Activated CD4-positive, CD25-positive, alpha-beta regulatory T cell treated with anti-CD3 and anti-CD28 coated beads, Interleukin-2, amount 50 U/mL, for 24 hours (primary cell): ENCODE results near the gene CBFA2T3.

Experiments used
- ATAC-seq, 2 donors: fragments of 150-1000 bp; cut with Tn5 transposase; one replicate each; pipeline ENCODE4 v1.10.0; 2021; ENCODE audit warnings: mild to moderate bottlenecking in 1 of 2, moderate library complexity in 1 of 2

CBFA2T3 gene

DNA sequence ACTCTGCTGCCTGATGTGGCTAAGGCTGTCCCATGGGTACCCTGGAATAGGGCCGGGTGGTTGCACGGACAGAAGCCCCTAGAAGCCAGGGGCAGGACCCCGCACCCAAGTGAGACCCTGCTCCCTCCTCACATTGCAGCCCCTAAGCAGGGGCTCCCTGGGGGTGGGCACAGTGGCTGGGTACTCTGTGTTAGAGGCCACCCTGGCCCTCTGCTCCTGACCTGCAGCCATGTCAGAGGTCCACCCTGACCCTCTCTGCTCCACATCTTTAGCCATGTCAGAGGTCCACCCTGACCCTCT lies 2.1 kb downstream of the CBFA2T3 start:
- no peak for ATAC-seq

- ATAC-seq = no peak
Measured at GRCh38 chr16:88974080-88974915, 2.7 kb downstream of the CBFA2T3 start.

GRCh38 chr16:88973415-88974050 lies 3.5 kb downstream of the CBFA2T3 start:
- no peak for ATAC-seq

DNA sequence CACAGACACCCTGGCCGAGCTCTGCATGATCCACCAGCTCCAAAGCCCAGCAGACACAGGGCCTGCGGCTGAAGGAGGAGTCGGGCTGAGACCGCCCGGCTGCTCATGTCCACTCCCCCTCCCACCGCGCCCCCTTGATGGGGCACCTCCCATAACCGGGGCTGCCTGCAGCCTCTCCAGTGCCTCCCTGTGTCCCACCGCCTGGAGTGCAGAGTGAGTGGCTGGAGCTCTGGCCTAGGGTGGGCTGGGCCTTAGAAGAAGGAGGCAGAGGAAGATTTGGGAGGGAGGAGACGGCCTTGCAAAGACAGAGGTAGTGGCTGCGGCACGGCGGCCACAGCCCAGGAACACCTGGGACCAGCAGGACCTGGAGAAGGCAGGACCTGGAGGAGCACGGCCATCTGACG lies 4.0 kb downstream of the CBFA2T3 start:
- ATAC-seq = no peak

- no peak for ATAC-seq
Measured at GRCh38 chr16:88972349-88972748, 4.7 kb downstream of the CBFA2T3 start.

- no peak for ATAC-seq
Measured at GRCh38 chr16:88971371-88972097, 5.5 kb downstream of the CBFA2T3 start.

DNA sequence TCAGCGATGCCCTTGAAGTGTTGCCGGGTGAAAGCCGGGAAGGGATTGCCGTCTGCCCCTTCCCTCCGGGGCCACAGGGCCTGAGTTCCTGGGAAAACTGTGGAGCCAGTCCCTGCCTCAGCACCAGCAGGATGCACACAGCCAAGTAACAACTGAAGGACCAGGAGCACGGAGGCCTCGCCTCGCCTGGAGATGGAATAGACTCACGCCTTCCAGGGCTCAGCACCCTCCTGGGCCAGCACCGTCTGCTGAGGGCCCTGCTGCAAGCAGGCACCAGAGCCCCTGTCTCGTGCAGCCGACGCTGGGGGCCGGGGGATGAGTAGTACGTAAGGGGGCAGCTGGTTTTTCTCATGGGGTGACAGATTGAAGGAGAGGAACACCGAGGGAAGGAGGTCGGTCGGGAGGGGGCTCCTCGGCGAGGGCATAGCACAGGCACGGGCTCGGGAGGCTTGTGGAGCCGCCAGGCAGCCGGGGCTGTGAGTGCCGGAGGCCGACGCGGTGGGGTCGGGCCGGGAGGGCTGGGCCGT lies 6.4 kb downstream of the CBFA2T3 start:
- no peak for ATAC-seq

DNA sequence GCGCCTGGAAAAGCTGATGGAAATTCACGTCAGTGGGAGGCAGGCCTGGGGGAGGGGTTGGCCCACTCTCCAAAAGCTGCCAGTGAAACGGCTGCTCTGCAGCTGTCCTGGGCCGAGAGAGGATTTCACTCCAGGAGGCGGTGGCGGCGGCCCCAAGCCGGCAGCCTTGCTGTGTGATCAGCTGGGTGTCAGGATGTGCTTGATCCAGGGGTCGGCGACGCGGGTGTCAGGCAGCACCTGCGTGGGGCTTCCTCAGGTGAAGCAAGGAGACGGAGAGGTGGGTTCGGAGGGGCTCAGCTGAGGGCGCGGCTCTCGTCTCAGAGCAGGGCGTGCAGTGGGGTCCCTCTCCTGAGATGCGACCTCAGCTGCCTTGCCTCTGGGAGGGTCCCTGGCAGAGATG lies 7.0 kb downstream of the CBFA2T3 start:
- no peak for ATAC-seq

DNA sequence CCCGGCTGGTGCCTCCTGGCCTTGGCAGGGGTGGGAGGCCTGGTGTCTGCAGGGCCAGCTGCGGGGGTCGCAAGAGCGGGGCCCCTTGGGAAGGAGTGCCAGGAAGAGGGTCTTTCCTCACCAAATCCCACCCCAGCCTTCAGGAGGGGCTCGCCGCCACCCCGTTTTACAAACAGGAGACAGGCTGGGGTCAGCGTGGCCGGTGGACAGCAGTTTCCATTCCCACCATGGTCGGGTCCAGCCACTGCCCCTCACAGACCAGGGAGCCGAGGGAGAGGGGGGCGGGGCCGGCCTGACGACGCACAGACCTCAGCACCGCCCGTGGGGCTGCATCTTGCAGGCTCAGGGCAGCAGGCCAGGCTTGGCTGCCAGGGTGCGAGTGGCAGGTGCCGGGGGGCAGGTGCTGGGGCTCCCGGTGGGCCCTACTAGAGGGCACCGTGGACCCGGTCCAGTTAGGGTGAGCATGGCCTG lies 7.6 kb downstream of the CBFA2T3 start:
- no peak for ATAC-seq

DNA sequence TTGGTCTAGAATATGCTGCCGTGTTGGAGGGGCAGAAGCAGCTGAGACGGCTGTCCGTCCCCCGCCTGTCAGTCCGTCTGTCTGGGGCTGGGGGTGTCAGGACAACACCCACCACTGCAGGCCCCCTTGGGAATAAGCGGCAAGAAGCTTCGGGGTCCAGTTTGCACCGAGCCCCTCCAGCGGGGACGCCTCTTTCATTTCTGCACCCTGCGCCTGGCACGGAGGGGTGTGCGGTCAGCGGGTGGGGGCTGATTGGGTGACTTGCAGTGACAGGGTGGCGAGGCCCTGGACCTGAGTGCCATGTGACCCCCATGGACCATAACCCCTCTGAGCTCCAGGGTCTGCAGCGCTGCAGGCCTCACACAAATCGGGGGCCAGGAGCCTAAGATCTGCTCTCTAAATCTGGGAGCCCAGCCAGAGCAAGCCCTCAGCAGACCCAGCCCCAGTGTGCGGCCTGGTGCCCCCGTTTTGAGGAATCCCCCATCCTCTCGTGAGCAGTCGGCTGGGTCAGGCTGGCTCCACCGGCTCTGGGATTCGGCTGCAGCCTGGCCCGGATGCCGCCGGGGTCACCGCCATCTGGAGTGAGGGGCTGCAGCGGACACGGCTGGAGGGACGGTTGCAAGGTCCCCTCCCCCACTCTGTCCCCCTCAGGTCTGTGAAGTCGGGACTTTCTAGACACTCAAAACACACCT lies 8.3 kb downstream of the CBFA2T3 start:
- ATAC-seq = no peak

- peak; percentile 55 to 69 for ATAC-seq
Measured at GRCh38 chr16:88967830-88968588, 9.0 kb downstream of the CBFA2T3 start.

DNA sequence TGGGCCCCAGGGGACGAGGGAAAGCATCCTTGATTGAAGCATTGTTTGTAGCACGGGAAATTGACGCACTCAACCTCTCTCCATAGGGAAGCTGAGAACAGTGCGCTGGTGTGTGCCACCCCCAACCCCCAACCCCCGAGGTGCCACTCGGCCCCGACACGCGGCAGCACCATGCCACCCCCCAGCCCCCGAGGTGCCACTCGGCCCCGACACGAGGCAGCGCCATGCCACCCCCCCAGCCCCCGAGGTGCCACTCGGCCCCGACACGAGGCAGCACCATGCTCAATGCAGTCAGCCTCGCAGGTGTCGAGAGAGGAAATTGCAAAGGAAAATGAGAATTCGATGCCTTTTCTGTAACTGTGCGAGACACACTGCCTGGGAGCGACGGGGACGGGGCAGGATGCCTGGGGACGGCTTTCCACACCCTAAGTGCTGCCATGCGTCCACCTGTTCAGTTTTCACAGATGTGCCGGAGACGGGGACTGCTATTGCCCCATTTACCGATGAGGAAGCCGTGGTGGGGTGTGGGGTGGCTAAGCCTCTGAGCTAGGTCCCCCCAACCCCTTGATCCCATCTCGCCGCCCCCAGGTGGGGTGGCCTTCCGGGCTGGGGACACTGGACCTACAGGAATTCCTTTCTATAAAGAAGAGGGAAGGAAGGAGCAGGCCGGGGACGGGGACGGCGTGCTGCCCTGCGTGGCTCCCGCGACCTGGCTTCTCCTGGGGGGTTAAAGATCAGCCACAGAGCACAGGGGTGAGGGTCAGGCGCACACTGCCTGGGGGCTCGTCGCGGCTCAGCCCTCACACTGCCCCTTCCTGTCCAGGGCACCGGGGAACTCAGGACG lies 9.8 kb downstream of the CBFA2T3 start:
- no peak for ATAC-seq

GRCh38 chr16:88965826-88966480 lies 11.1 kb downstream of the CBFA2T3 start:
- no peak for ATAC-seq

DNA sequence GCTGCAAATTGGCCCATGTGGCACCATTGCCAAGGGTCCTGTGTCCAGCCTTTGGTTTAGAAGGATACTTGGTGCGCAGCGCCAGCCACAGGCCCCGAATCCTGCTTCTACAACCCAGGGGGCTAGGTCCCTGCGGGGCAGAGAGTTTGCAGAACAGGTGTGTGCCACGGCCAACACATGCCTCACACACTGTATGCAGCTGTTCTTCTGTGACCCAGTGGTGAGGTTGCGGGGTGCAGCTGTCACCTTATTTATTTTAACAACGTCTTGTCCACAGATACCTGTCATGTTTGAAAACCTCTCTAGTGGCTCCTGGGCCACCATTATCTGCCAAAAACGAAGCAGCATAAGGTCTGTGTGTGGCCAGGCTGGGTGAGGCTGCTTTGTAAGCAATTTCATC lies 11.6 kb downstream of the CBFA2T3 start:
- no peak for ATAC-seq

GRCh38 chr16:88964636-88965035 lies 12.4 kb downstream of the CBFA2T3 start:
- no peak for ATAC-seq

- ATAC-seq = no peak
Measured at GRCh38 chr16:88963583-88963982, 13.4 kb downstream of the CBFA2T3 start.

GRCh38 chr16:88962478-88963152 lies 14.4 kb downstream of the CBFA2T3 start:
- ATAC-seq = no peak

GRCh38 chr16:88961011-88961410 lies 16.0 kb downstream of the CBFA2T3 start:
- no peak for ATAC-seq

GRCh38 chr16:88960516-88960915 lies 16.5 kb downstream of the CBFA2T3 start:
- ATAC-seq = no peak

GRCh38 chr16:88959022-88959421 lies 18.0 kb downstream of the CBFA2T3 start:
- no peak for ATAC-seq
